Hepatocyte (in vitro differentiated cells): Measurements from ENCODE around the gene IL10.

Experiments used
- EZH2 ChIP-seq: fragments of 200-600 bp; sonication (generic); IDR thresholded peaks from 2 replicates; pipeline ENCODE4 v1.6.1; 2016; ENCODE audit warnings: antibody characterized with exemption, mild to moderate bottlenecking, borderline replicate concordance
- EZH2phosphoT487 ChIP-seq: fragments of 200-600 bp; sonication (generic); IDR thresholded peaks from one replicate; pipeline ENCODE4 v1.6.1; 2018; ENCODE audit warnings: antibody characterized with exemption, mild to moderate bottlenecking, low read depth, moderate library complexity; ENCODE audit not compliant: unreplicated experiment, severe bottlenecking
- TF ChIP-seq, protein P1 (sequence below): fragments of 200-600 bp; sonication (generic); IDR thresholded peaks from 2 replicates; pipeline ENCODE4 v1.5.1; 2016; ENCODE audit warnings: antibody characterized with exemption, mild to moderate bottlenecking; ENCODE audit not compliant: poor library complexity

DNA sequence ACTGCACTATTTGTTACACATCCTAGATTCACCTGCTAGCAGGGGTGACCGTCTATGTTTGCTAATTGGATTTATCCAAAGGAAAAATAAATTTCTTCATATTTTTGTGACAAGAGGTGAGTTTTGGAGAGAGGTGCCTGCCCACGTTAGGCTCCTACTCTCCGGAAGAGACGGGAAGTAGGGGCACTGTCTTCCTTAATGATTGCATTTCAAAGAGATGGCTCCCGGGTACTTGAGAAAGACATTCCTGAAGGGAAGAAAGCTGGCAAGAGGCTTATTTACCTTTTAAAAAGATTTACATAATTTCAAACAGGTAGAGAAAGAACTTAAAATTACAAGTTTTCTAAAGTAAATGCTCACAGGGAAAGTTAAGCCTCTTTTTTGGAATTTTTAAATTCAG is 20.4 kb downstream of the IL10 start:
- no peak for TF ChIP-seq EZH2
- TF ChIP-seq, protein P1, sequence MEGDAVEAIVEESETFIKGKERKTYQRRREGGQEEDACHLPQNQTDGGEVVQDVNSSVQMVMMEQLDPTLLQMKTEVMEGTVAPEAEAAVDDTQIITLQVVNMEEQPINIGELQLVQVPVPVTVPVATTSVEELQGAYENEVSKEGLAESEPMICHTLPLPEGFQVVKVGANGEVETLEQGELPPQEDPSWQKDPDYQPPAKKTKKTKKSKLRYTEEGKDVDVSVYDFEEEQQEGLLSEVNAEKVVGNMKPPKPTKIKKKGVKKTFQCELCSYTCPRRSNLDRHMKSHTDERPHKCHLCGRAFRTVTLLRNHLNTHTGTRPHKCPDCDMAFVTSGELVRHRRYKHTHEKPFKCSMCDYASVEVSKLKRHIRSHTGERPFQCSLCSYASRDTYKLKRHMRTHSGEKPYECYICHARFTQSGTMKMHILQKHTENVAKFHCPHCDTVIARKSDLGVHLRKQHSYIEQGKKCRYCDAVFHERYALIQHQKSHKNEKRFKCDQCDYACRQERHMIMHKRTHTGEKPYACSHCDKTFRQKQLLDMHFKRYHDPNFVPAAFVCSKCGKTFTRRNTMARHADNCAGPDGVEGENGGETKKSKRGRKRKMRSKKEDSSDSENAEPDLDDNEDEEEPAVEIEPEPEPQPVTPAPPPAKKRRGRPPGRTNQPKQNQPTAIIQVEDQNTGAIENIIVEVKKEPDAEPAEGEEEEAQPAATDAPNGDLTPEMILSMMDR: no peak
- TF ChIP-seq EZH2phosphoT487: no peak
